ENCODE results near the gene ABCA10. TPM values are rescaled to one million over a fixed set of nuclear protein-coding genes. Genes with fewer than 3 reads are reported as not detected.
"Not testable (repeated sequence)": the region's sequence is repeated elsewhere in the genome, so short reads cannot be mapped to it uniquely, and the experiment has no call there.

Gene ABCA10
- 10 to 100 TPM in 4 of 10 donors, 1 to 10 TPM in 6; 2.7 to 32.8 (median 9.6) TPM for polyA plus RNA-seq (ENCODE audit: insufficient read length in 10 of 10)
- long read RNA-seq, donor 1 = 0 reads
- long read RNA-seq, donor 2 = 0 reads
- long read RNA-seq, donor 3 = 0 reads
- long read RNA-seq, donor 4 = 0 reads
- long read RNA-seq, donor 5 = 0 reads
- long read RNA-seq, donor 6 = 0 reads
- long read RNA-seq, donor 7 = 0 reads
- long read RNA-seq, donor 8 = 0 reads
- long read RNA-seq, donor 9 = 0 reads

- peak; percentile 52 to 78 (median 61) for DNase-seq
Measured at GRCh38 chr17:69228576-69228975, at the start of gene ABCA10. Gene ABCA10, minus strand, starts transcription at chr17:69228824. Its CDS starts 3,466 bp downstream, at chr17:69225358.

DNA sequence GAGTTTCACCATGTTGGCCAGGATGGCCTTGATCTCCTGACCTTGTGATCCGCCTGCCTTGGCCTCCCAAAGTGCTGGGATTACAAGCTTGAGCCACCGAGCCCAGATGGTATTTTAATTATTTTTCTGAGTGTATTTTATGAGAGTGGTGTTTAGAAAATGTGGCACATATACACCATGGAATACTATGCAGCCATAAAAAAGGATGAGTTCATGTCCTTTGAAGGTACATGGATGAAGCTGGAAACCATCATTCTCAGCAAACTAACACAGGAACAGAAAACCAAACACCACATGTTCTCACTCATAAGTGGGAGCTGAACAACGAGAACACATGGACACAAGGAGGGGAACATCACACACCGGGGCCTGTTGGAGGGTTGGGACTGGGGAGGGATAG is 47.7 kb upstream of the ABCA10 start:
- not testable (repeated sequence) for DNase-seq

DNA sequence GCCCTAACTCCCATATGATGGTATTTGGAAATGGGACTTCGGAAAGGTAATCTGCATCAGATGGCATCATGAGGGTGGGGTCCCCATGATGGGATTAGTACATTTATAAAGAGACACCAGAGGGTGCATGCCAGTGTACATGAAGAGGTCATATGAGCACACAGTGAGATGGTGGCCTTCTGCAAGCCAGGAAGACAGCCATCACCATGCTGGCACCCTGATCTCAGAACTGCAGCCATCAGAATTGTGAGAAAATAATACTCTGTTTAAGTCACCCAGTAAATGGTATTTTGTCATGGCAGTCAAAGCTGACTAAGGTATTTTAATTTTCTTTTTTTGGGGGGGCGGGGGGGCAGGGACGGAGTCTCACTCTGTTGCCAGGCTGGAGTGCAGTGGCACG is 47.1 kb upstream of the ABCA10 start:
- no peak for DNase-seq

- no peak for DNase-seq
Measured at GRCh38 chr17:69271023-69271422, 42.4 kb upstream of the ABCA10 start.

DNA sequence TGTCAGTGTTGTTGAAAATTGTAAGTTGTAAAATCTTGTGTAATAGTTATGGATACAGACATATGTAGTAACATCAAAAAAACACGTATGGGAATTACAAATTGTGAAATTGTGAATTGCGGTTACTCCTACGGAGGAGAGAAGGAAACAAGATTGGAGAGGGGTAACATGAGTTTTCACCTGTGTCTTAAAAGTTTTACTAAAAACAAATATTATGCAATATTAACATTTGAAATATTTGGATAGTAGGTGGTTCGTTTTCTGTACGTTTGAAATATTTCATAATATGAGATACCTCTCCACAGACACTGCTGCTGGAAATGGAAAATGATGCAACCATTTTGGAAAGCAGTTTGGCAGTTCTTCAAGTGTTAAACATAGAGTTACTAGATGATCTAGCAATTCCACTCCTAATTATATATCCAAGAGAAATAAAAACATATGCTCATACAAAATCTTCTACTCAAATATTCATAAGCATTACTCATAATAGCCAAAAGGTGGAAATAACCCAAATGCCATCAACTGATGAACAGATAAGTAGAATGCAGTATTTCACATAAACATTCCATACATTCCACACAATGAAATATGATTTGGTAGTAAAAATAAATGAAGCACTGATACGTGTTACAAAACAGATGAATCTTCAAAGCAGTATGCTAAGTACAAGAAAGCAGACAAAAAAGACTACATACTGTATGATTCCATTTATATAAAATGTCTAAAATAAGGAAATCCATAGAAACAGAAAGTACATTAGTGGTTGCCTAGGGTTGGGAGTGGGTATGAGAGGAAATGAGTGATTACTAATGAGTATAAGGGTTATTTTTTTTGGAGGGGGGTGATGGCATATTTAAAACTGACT is 40.7 kb upstream of the ABCA10 start:
- DNase-seq = peak; percentile 26 to 86 (median 40)

GRCh38 chr17:69268543-69269014 is 40.0 kb upstream of the ABCA10 start:
- DNase-seq = no peak

DNA sequence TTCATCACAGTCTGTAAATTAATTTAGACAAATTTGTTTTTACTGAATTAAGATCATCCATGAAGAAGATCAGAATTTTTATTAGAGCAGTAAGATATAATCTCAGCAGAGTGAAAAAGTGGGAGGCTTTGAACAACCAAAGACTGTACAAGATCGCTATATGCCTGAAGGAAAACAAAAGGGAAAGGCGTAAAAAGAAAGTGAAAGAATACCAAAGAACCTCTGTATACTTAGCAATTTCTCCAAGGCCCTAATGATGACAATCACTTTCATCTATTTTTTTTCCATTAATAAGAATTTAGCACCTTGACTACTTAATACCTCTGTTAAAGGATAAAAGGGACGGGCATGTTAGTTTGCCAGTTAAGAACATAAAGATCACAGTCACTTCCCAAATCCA is 38.6 kb upstream of the ABCA10 start:
- no peak for DNase-seq

DNA sequence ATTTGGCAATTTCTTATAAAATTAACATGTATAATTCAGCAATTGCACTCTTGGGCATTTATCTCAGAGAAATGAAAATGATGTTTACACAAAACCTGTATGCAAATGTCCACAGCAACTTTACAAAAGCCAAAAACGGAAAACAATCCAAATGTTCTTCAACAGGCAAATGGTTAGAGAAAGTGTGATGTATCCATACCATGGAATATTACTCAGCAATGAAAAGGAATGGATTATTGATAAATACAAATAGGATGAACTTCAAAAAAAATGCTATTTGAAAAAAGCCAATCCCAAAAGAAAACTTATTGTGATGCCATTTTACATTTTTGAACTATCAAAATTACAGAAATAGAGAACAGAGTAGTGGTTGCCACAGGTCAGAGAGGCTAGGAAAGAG is 37.2 kb upstream of the ABCA10 start:
- no peak for DNase-seq

GRCh38 chr17:69254187-69254586 is 25.6 kb upstream of the ABCA10 start:
- no peak for DNase-seq

DNA sequence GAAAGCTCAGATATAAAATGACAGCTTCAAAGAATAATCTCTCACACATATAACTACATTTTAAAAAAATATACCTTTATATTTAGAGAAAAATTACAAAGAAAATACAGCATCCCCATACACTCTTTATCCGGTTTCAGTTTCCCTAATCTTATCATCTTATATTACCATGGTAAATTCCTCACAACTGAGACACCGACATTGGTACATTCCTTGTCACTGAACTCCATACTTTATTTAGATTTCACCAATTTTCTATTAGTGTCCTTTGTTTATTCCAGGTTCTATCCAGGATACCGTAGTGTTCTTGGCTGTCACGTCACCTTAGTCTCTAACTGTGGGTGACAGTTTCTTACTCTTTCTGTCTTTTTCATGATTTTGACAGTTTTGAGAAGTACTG is 22.0 kb upstream of the ABCA10 start:
- DNase-seq = no peak

- peak; percentile 54 to 75 (median 57) for DNase-seq
Measured at GRCh38 chr17:69246726-69247375, 18.2 kb upstream of the ABCA10 start.

GRCh38 chr17:69246202-69246601 is 17.6 kb upstream of the ABCA10 start:
- peak in 1 of 3 donors; percentile 39 for DNase-seq

DNA sequence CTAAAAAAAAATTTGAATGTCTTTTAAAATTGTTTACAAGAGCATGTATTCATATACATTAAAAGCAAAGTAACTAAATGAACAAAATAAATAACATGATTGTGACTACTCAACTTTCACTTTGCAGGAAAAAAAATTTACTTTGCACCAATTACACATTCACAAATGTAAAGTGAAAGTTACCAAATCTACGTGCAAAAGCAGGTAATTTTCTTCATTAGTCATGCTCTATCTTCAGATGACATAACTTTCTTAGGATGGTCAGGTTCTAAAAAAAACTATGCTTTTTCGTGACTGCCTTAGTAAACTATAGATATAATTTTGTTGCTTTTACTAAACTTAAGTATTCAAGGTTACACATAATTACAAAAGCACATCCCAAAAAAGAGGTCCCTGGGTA is 17.0 kb upstream of the ABCA10 start:
- peak in 1 of 3 donors; percentile 37 for DNase-seq

DNA sequence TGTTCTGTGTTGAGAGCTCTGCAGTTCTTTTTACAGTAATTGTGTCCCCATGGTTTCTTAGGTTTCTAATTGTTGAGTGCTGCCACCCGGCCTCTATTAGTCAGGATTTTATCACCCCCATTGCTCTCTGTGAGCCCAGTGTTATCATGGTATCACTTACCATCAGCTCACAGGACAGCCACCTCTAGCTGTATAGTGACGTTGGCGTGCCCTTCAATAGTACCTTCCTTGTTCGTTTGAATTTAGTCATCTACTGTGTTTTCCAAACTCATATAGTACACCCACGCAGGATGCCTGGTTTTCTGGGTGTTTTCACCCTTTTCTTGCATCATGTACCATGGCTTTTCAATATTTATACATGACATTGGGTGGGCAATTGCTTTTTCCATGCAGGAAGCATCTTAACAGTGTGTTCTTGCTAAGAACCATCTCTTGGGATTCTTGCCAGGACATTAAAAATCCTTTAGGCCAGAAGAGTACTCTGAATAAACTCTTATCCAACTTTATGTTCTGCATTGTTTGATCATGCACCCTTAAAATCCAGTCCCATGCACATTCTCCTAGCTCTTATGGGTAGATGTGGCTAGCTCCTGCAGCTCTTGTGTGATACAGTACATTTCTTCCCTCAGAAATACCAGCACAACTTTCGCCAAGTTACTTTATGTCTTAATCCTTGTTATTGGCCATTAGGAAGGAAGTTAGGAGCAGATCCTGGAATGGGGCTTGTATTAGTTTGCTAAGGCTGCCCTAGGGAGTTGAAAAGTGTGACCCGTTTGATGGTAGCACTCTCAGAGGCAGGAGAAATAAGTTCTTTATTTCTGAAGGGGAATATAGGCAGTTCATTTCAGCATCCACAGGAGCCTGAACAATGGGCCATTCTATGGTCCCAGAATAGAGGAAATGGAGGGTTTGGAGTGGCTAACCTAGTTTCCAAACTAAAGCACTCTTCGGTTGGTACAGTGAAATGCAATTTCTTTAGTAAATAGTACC is 11.3 kb upstream of the ABCA10 start:
- DNase-seq = no peak

GRCh38 chr17:69236946-69237345 is 8.3 kb upstream of the ABCA10 start:
- no peak for DNase-seq

DNA sequence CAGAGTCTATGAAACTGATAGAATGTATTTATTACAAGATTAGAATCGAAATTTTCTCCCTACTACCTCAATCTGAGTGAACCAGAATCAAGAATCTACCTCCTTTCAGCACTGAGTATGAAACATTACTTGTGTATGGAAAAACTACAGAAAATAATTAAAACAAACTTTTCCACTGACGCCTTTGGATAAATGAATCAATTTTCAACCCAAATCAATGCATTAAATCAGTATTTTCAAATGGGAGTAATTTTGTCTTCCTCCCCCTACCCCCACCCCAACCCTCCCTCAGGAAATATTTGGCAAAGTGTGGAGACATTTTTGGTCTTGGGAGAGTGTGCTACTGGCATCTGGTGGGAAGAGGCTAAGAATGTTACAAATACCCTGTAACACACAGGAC is 7.8 kb upstream of the ABCA10 start:
- DNase-seq = no peak

- peak; percentile 64 to 91 (median 83) for DNase-seq
Measured at GRCh38 chr17:69235338-69236058, 6.9 kb upstream of the ABCA10 start.

- no peak for DNase-seq
Measured at GRCh38 chr17:69232650-69233049, 4.0 kb upstream of the ABCA10 start.

GRCh38 chr17:69231521-69231920 is 2.9 kb upstream of the ABCA10 start:
- DNase-seq = peak in 1 of 3 donors; percentile 52

DNA sequence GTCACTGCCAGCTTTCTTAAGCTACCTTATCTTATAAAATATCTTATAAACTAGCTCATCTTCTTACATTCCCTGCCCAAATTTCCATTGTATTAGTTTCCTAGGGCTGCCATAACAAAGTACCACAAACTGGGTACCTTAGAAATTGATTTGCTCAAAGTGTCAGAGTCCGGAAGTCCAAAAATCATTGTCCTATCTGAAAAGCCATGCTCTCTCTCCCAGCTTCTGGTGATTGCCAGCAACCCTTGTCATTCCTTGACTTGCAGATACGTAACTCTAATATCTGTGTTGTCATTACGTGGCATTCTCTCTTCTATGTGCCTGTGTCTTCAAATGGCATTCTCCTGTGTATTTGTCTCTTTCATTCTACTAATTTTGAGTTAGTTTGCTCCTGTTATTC is 2.3 kb upstream of the ABCA10 start:
- no peak for DNase-seq

- DNase-seq = no peak
Measured at GRCh38 chr17:69228018-69228417, 606 bp downstream of the ABCA10 start.

All from muscle of back (tissue), 13 donors.